Endothelial cell of umbilical vein (primary cell): ENCODE data around the gene WNT7B. TPM values are rescaled to one million over a fixed set of nuclear protein-coding genes. Genes with fewer than 3 reads are reported as not detected.

Experiments used
- BruUV-seq: library from RNA; stranded (reverse); fragments of 400-500 nt; replicated peaks from 2 replicates; lab custom pipeline; 2021; lab: Mats Ljungman, UMichigan
- CTCF ChIA-PET: fragments of 300-600, 350-600 bp; sonication (Branson Sonifier 250); formaldehyde crosslinking; loops from one replicate; lab custom pipeline; 2021; ENCODE audit warnings: antibody characterized with exemption, inconsistent platforms; lab: Charles Lee
- POLR2A ChIA-PET: fragments of 300-600, 350-600 bp; sonication (Branson Sonifier 250); formaldehyde crosslinking; loops from one replicate; lab custom pipeline; 2021; ENCODE audit warnings: antibody characterized with exemption, inconsistent platforms; lab: Charles Lee
- DNase-seq: peaks from one replicate; pipeline ENCODE4 v3.0.0-alpha.2; 2011; ENCODE audit warnings: low read depth, low spot score
- FAIRE-seq: peaks from 2 replicates; lab custom pipeline; 2011; peaks lifted over from hg19 to GRCh38; lab: Jason Lieb, UNC
- H2AFZ ChIP-seq: 2 replicates; pipeline ENCODE4 v1.6.0; 2012; ENCODE audit warnings: low read depth, low read length, control low read depth, inconsistent platforms
- H3K27ac ChIP-seq: 2 replicates; pipeline ENCODE4 v1.5.1; 2011; ENCODE audit warnings: low read depth, mild to moderate bottlenecking, control low read depth, low read length, moderate library complexity; ENCODE audit not compliant: insufficient read depth
- H3K27me3 ChIP-seq, 2 experiments: 2 replicates each; pipeline versions ENCODE4 v1.6.0 to v1.6.1; 2011; ENCODE audit warnings: low read length in 2 of 2, mixed read lengths in 1 of 2; ENCODE audit not compliant: control insufficient read depth in 2 of 2, insufficient read depth in 2 of 2
- H3K36me3 ChIP-seq, 2 experiments: 2 replicates in 1 of 2; 3 replicates in 1 of 2; pipeline ENCODE4 v1.5.1; 2011; ENCODE audit warnings: low read length in 2 of 2, mild to moderate bottlenecking in 1 of 2, moderate library complexity in 1 of 2; ENCODE audit not compliant: control insufficient read depth in 2 of 2, insufficient read depth in 2 of 2; ENCODE audit errors: extremely low read depth in 1 of 2
- H3K4me1 ChIP-seq: 3 replicates; pipeline ENCODE4 v1.5.1; 2011; ENCODE audit warnings: mild to moderate bottlenecking, low read length; ENCODE audit not compliant: control insufficient read depth, insufficient read depth; ENCODE audit errors: extremely low read depth
- H3K4me2 ChIP-seq: 2 replicates; pipeline ENCODE4 v1.6.1; 2011; ENCODE audit warnings: low read length, control low read depth, mixed read lengths; ENCODE audit not compliant: insufficient read depth
- H3K4me3 ChIP-seq, 3 experiments: fragments of 200-600 bp in 1 of 3; sonication (generic), shearing (Covaris generic) in 1 of 3; replicated peaks in 1 of 3; 2 replicates each; pipeline ENCODE4 v1.5.1; 2011 to 2016; ENCODE audit warnings: control low read depth in 3 of 3, low read length in 3 of 3, mild to moderate bottlenecking in 2 of 3, inconsistent platforms in 1 of 3, low read depth in 1 of 3, moderate library complexity in 1 of 3; ENCODE audit not compliant: insufficient read depth in 1 of 3
- H3K79me2 ChIP-seq: 2 replicates; pipeline ENCODE4 v1.6.0; 2012; ENCODE audit warnings: low read length, inconsistent platforms; ENCODE audit not compliant: control insufficient read depth, insufficient read depth
- H3K9ac ChIP-seq: replicated peaks from 2 replicates; pipeline ENCODE3; 2011; ENCODE audit warnings: low read length, control low read depth; ENCODE audit not compliant: insufficient read depth; ENCODE audit errors: extremely low read depth
- H3K9me1 ChIP-seq: replicated peaks from 3 replicates; pipeline ENCODE4 v1.6.0; 2011; ENCODE audit warnings: mild to moderate bottlenecking, low read length; ENCODE audit not compliant: control insufficient read depth, insufficient read depth; ENCODE audit errors: extremely low read depth
- H3K9me3 ChIP-seq: replicated peaks from 2 replicates; pipeline ENCODE4 v1.5.1; 2012; ENCODE audit warnings: low read length, inconsistent platforms; ENCODE audit not compliant: control insufficient read depth, insufficient read depth
- H4K20me1 ChIP-seq: replicated peaks from 2 replicates; pipeline ENCODE3; 2011; ENCODE audit warnings: mild to moderate bottlenecking, low read length; ENCODE audit not compliant: control insufficient read depth, insufficient read depth; ENCODE audit errors: extremely low read depth
- CTCF ChIP-seq, 2 donors: IDR thresholded peaks; 1 replicate in 1 of 2; 2 replicates in 1 of 2; pipeline ENCODE4 v1.5.1; 2011; ENCODE audit warnings: low read length in 2 of 2, mild to moderate bottlenecking in 2 of 2, moderate library complexity in 2 of 2, control low read depth in 1 of 2, inconsistent platforms in 1 of 2, low read depth in 1 of 2; ENCODE audit not compliant: insufficient read depth in 1 of 2; ENCODE audit errors: extremely low read depth in 1 of 2
- EZH2 ChIP-seq: IDR thresholded peaks from 2 replicates; pipeline ENCODE4 v1.6.1; 2012; ENCODE audit warnings: borderline replicate concordance, low read depth, mild to moderate bottlenecking, moderate library complexity, low read length, inconsistent platforms; ENCODE audit not compliant: severe bottlenecking
- FOS ChIP-seq: IDR thresholded peaks from 2 replicates; pipeline ENCODE4 v1.6.1; 2011; ENCODE audit warnings: mild to moderate bottlenecking, low read length, moderate library complexity, borderline replicate concordance; ENCODE audit not compliant: insufficient read depth
- GATA2 ChIP-seq: IDR thresholded peaks from 2 replicates; pipeline ENCODE4 v1.7.0; 2011; ENCODE audit warnings: low read depth, mild to moderate bottlenecking, moderate library complexity, mixed read lengths, low read length; ENCODE audit not compliant: insufficient read length, insufficient read depth
- JUN ChIP-seq: IDR thresholded peaks from 2 replicates; pipeline ENCODE4 v1.6.1; 2011; ENCODE audit warnings: borderline replicate concordance, low read depth; ENCODE audit not compliant: insufficient read length, insufficient read depth
- MAX ChIP-seq: IDR thresholded peaks from 2 replicates; pipeline ENCODE4 v1.6.1; 2011; ENCODE audit not compliant: insufficient read depth, insufficient read length
- MYC ChIP-seq: IDR thresholded peaks from one replicate; pipeline ENCODE4 v1.6.1; 2011; ENCODE audit warnings: mild to moderate bottlenecking, low read depth, low read length
- POLR2A ChIP-seq: IDR thresholded peaks from 2 replicates; pipeline ENCODE4 v1.6.1; 2012; ENCODE audit warnings: low read depth, mild to moderate bottlenecking, control low read depth, low read length
- POLR2AphosphoS5 ChIP-seq: IDR thresholded peaks from 2 replicates; pipeline ENCODE4 v1.6.1; 2012; ENCODE audit warnings: low read depth, mild to moderate bottlenecking, control low read depth, low read length, moderate library complexity; ENCODE audit not compliant: insufficient read depth
- dilution Hi-C: fragments of 300-500 bp; cut with MboI; formaldehyde crosslinking; loops from one replicate; pipeline ENCODE4 v1.15.0; 2019; ENCODE audit warnings: low sequenced_read_pairs; ENCODE audit not compliant: extremely low pct_ligation_motif_present
- intact Hi-C: fragments of 100-400 bp; cut with micrococcal nuclease; formaldehyde crosslinking; loops from one replicate; pipeline ENCODE4 v1.10.0; 2022
- polyA plus RNA-seq, 4 experiments: library from polyadenylated mRNA; depleted of rRNA in 3 of 4; stranded (reverse) in 3 of 4; unstranded in 1 of 4; fragments of >200 nt; gene quantifications; 2 replicates each; pipeline versions ENCODE4 v1.2.1 to v1.2.3, GENCODE V29; 2011 to 2012; ENCODE audit warnings: missing spikeins in 1 of 4
- total RNA-seq: library from RNA; stranded (reverse); gene quantifications from 2 replicates; pipeline ENCODE4 v1.2.3, GENCODE V29; 2021

WNT7B gene
- total and polyA plus RNA-seq, 2 donors (not counting 3 experiments of a cell fraction or from before 2014, with no cell fraction given) = not detected

GRCh38 chr22:46023558-46023981 is 46.6 kb upstream of the WNT7B start:
- Histone ChIP-seq H2AFZ (no peak overlapping the region), H3K9me3 (no peaks in the 10 kb centered on the region), H3K9ac (no peak overlapping the region), H3K4me2 (no peak overlapping the region), H3K36me3 (no peaks in the 10 kb centered on the region), H3K79me2 (no peaks in the 10 kb centered on the region), H3K27me3 (peaks cover 0 to 3% of the 10 kb centered on the region in 2 experiments), H3K4me3 (no peak overlapping the region), H3K4me1 (peaks cover 3% of the 10 kb centered on the region), H4K20me1 (no peaks in the 10 kb centered on the region), H3K27ac (no peak overlapping the region), H3K9me1 (no peaks in the 10 kb centered on the region)
- TF ChIP-seq MYC = no peak
- TF ChIP-seq JUN = peak; percentile 26
- ChIA-PET CTCF (interaction anchor here (0.6 to 2.7 kb wide), 4 partner anchors 11 to 93 kb away, joined by 3 to 6 read pairs (median 3); no protein-coding TSS in a partner anchor), POLR2A (no interaction called here)
- DNase-seq = peak; percentile 40
- BruUV-seq = no TSS peak
- dilution Hi-C loops (no loop called here), intact Hi-C loops (no loop called here)
- FAIRE-seq = no peak

GRCh38 chr22:46022881-46023512 is 46.0 kb upstream of the WNT7B start:
- H3K9ac ChIP-seq = no peak overlapping the region
- no peaks in the 10 kb centered on the region for H3K9me1 ChIP-seq
- FAIRE-seq = no peak
- BruUV-seq = no TSS peak
- intact Hi-C loops = no loop called here
- no peak for TF ChIP-seq MYC
- TF ChIP-seq JUN = no peak
- TF ChIP-seq FOS = no peak
- TF ChIP-seq POLR2A = no peak
- no peak for TF ChIP-seq EZH2
- no peak for TF ChIP-seq GATA2
- no peak for TF ChIP-seq MAX
- TF ChIP-seq POLR2AphosphoS5 = no peak
- TF ChIP-seq CTCF (IDR thresholded peaks at IDR 0.05; ENCODE audit: extremely low read depth in 1 of 2, insufficient read depth in 1 of 2, low read depth in 1 of 2, low read length in 2 of 2) = no peak
- DNase-seq = no peak
- no peak overlapping the region for H3K4me3 ChIP-seq
- H3K27me3 ChIP-seq = peaks cover 0 to 3% of the 10 kb centered on the region in 2 experiments
- no peak overlapping the region for H3K4me2 ChIP-seq
- no peak overlapping the region for H2AFZ ChIP-seq
- H4K20me1 ChIP-seq = no peaks in the 10 kb centered on the region
- no peaks in the 10 kb centered on the region for H3K79me2 ChIP-seq
- no peaks in the 10 kb centered on the region for H3K9me3 ChIP-seq
- no peak overlapping the region for H3K27ac ChIP-seq
- POLR2A ChIA-PET = no interaction called here
- dilution Hi-C loops = no loop called here
- peaks cover 3% of the 10 kb centered on the region for H3K4me1 ChIP-seq
- H3K36me3 ChIP-seq = no peaks in the 10 kb centered on the region
- CTCF ChIA-PET = interaction anchor here (0.6 to 2.7 kb wide), 5 partner anchors 10 to 94 kb away, joined by 3 to 6 read pairs (median 3); no protein-coding TSS in a partner anchor
